ENCODE measurements around the gene CACNA2D2. TPM values are rescaled to one million over a fixed set of nuclear protein-coding genes. Genes with fewer than 3 reads are reported as not detected.

CACNA2D2 gene
- total RNA-seq (ENCODE audit: low replicate concordance): 4.3 and 9.5 TPM in 2 replicates

DNA sequence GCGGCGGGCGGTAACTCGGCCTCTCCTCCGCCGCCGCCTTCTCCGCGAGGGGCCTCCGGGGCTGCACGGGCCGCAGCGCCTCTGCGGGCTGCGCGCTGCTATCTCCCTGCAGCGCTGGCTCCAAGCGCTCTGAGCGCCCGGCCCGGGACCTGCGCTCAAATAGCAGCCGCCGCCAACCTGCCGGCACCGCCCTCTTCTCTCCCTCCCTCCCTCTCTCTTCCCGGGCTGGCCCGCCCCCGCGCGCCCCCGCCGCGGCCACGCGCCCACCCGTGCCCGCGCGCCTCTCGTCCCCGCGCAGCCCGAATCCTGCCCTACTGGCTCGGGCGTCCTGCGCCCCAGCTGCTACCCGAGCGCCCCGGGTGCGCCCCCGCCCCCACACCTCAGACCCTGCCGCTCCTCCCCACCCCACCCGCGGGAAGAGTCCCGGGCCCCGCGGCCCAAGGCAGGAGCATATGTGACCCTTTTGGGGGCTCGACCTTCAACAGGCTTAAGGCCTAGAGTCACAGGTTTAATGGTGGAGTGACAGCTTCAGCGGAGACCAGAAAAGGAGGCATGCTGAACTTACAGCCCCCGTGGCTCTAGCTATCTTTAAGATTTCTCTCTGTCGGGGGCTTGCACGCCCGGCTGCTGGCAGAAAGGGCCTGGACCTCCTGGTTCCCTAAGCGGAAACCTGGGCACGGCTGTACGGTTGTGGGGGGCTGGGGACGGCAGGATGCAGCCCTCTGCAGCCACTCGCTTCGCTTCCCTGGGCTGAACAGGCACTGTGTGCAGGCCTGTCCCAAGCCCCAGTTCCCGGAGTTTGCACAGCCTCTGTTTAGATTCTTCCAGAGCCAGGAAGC is at the start of gene CACNA2D2:
Gene CACNA2D2, minus strand, starts transcription at position 131 of the 839 bp plus-strand sequence. CDS start 211 bp downstream, outside the sequence.
- no peaks in the 10 kb centered on the region for H3K9me3 Mint-ChIP-seq
- H3K4me3 ChIP-seq: peak within 1 kb of the TSS; percentile 84
- H2AFZ ChIP-seq (replicated peaks): peak within 1 kb of the TSS; percentile 55
- H3K27ac Mint-ChIP-seq: no peak within 1 kb of the TSS
- peaks cover 14% of the 10 kb centered on the region for H3K4me1 Mint-ChIP-seq
- H3K4me2 ChIP-seq: peak within 1 kb of the TSS; percentile 94
- peaks cover 9% of the 10 kb centered on the region for H3F3A ChIP-seq (ENCODE audit: low read depth)
- TF ChIP-seq CTCF (IDR thresholded peaks at IDR 0.05): peak; percentile 12
- no peak for TF ChIP-seq EZH2 (IDR thresholded peaks at IDR 0.05)
- TF ChIP-seq EZH2phosphoT487 (IDR thresholded peaks at IDR 0.05): no peak
- no peaks in the 10 kb centered on the region for H3K79me2 ChIP-seq (ENCODE audit: low read depth)
- no peaks in the 10 kb centered on the region for H3K36me3 Mint-ChIP-seq
- DNase-seq (ENCODE audit: low spot score): peak; percentile 92
- peak within 1 kb of the TSS; percentile 83 for H3K4me3 Mint-ChIP-seq
- peaks cover 15% of the 10 kb centered on the region for H3K4me1 ChIP-seq
- H3K27ac ChIP-seq: no peak within 1 kb of the TSS
- H3K27me3 Mint-ChIP-seq (ENCODE audit: insufficient read depth, low read depth): peaks cover 16% of the 10 kb centered on the region
- no peaks in the 10 kb centered on the region for H3K36me3 ChIP-seq
- peak within 1 kb of the TSS; percentile 3 for H3K9ac ChIP-seq
- H3K27me3 ChIP-seq: peaks cover 38% of the 10 kb centered on the region
- H3K9me3 ChIP-seq (ENCODE audit: low read depth): no peaks in the 10 kb centered on the region
- H4K20me1 ChIP-seq (ENCODE audit: low read depth): peaks cover 28% of the 10 kb centered on the region

DNA sequence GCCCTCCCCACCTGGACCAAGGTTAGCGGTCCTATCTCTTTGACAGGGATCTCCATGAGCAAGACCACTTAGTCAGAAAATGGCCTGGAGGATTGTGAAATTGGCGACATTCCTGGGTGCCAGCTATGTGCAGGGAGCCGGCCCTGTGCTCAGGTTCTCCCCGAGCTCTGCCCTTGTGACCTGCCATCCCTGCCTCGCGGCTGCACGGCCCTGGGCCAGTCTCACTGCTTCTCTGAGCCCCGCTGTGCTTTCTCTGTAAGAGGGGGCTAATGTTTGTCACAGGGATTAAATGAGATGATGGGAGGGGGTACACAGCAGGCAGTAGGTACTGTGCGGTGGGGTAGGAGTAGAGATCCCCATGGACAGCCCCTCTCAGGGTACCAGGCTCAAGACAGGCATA is 49.2 kb upstream of the CACNA2D2 start:
- peak overlapping the region; percentile 79 for H3K27ac Mint-ChIP-seq
- H3K4me1 Mint-ChIP-seq: peaks cover 9% of the 10 kb centered on the region
- Histone ChIP-seq H3K4me1 (no peaks in the 10 kb centered on the region), H2AFZ (replicated peaks) (no peak overlapping the region), H4K20me1 (ENCODE audit: low read depth) (no peaks in the 10 kb centered on the region), H3K79me2 (ENCODE audit: low read depth) (no peaks in the 10 kb centered on the region), H3F3A (ENCODE audit: low read depth) (no peaks in the 10 kb centered on the region), H3K9ac (no peak overlapping the region), H3K27ac (no peak overlapping the region), H3K27me3 (no peaks in the 10 kb centered on the region), H3K36me3 (no peaks in the 10 kb centered on the region), H3K4me3 (no peak overlapping the region), H3K9me3 (ENCODE audit: low read depth) (no peaks in the 10 kb centered on the region), H3K4me2 (no peak overlapping the region)
- no peaks in the 10 kb centered on the region for H3K9me3 Mint-ChIP-seq
- no peaks in the 10 kb centered on the region for H3K36me3 Mint-ChIP-seq
- no peak for DNase-seq (ENCODE audit: low spot score)
- H3K4me3 Mint-ChIP-seq: no peak overlapping the region
- no peak for TF ChIP-seq EZH2phosphoT487 (IDR thresholded peaks at IDR 0.05)
- peaks cover 17% of the 10 kb centered on the region for H3K27me3 Mint-ChIP-seq (ENCODE audit: insufficient read depth, low read depth)

GRCh38 chr3:50551681-50552435 is 48.4 kb upstream of the CACNA2D2 start:
- no peak overlapping the region for H3K27ac ChIP-seq
- no peak for TF ChIP-seq EZH2 (IDR thresholded peaks at IDR 0.05)
- TF ChIP-seq CTCF (IDR thresholded peaks at IDR 0.05): no peak
- no peak for TF ChIP-seq EZH2phosphoT487 (IDR thresholded peaks at IDR 0.05)
- no peak overlapping the region for H2AFZ ChIP-seq (replicated peaks)
- H3K36me3 Mint-ChIP-seq: no peaks in the 10 kb centered on the region
- H3K4me3 ChIP-seq: no peak overlapping the region
- H3K9me3 ChIP-seq (ENCODE audit: low read depth): no peaks in the 10 kb centered on the region
- no peaks in the 10 kb centered on the region for H3K27me3 ChIP-seq
- no peaks in the 10 kb centered on the region for H3F3A ChIP-seq (ENCODE audit: low read depth)
- H3K36me3 ChIP-seq: no peaks in the 10 kb centered on the region
- H3K79me2 ChIP-seq (ENCODE audit: low read depth): no peaks in the 10 kb centered on the region
- no peak overlapping the region for H3K9ac ChIP-seq
- peaks cover 9% of the 10 kb centered on the region for H3K4me1 Mint-ChIP-seq
- H3K27ac Mint-ChIP-seq: no peak overlapping the region
- no peak overlapping the region for H3K4me3 Mint-ChIP-seq
- peaks cover 13% of the 10 kb centered on the region for H3K27me3 Mint-ChIP-seq (ENCODE audit: insufficient read depth, low read depth)
- no peak overlapping the region for H3K4me2 ChIP-seq
- no peaks in the 10 kb centered on the region for H4K20me1 ChIP-seq (ENCODE audit: low read depth)
- no peaks in the 10 kb centered on the region for H3K4me1 ChIP-seq
- H3K9me3 Mint-ChIP-seq: no peaks in the 10 kb centered on the region
- DNase-seq (ENCODE audit: low spot score): no peak

Measured in neural progenitor cell (in vitro differentiated cells).